ENCODE results near the gene FNDC3A. TPM values are rescaled to one million over a fixed set of nuclear protein-coding genes. Genes with fewer than 3 reads are reported as not detected.
A peak's percentile ranks its signal among the peaks of the same experiment; 100 is the strongest.

Gene FNDC3A
- total RNA-seq, 4 donors from 2014 or later = 90.3 to 125 (median 111) TPM

GRCh38 chr13:49253310-49253709 is 277.6 kb downstream of the FNDC3A start:
- Histone ChIP-seq H3K9me3 (no peaks in the 10 kb centered on the region), H3K27ac (no peak overlapping the region), H3K36me3 (peaks cover 5 to 9% of the 10 kb centered on the region in 2 donors), H3K4me3 (replicated peaks in 1 of 3) (no peak overlapping the region), H3K27me3 (no peaks in the 10 kb centered on the region), H3K4me1 (peaks cover 16 to 28% of the 10 kb centered on the region in 2 donors)
- TF ChIP-seq POLR2A (IDR thresholded peaks at IDR 0.05) = no peak
- TF ChIP-seq, protein P1, sequence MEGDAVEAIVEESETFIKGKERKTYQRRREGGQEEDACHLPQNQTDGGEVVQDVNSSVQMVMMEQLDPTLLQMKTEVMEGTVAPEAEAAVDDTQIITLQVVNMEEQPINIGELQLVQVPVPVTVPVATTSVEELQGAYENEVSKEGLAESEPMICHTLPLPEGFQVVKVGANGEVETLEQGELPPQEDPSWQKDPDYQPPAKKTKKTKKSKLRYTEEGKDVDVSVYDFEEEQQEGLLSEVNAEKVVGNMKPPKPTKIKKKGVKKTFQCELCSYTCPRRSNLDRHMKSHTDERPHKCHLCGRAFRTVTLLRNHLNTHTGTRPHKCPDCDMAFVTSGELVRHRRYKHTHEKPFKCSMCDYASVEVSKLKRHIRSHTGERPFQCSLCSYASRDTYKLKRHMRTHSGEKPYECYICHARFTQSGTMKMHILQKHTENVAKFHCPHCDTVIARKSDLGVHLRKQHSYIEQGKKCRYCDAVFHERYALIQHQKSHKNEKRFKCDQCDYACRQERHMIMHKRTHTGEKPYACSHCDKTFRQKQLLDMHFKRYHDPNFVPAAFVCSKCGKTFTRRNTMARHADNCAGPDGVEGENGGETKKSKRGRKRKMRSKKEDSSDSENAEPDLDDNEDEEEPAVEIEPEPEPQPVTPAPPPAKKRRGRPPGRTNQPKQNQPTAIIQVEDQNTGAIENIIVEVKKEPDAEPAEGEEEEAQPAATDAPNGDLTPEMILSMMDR (IDR thresholded peaks at IDR 0.05) = no peak
- no peak for DNase-seq
- WGBS, 2 donors = 98 to 100% methylated on average over 1 of the region's 1 CpG
- intact Hi-C loops (cut with DNase I) = no loop called here

GRCh38 chr13:49254007-49254406 is 278.3 kb downstream of the FNDC3A start:
- H3K4me3 ChIP-seq (replicated peaks in 1 of 3) = no peak overlapping the region
- no peaks in the 10 kb centered on the region for H3K9me3 ChIP-seq
- H3K36me3 ChIP-seq = peaks cover 5 to 9% of the 10 kb centered on the region in 2 donors
- H3K27ac ChIP-seq = no peak overlapping the region
- TF ChIP-seq POLR2A (IDR thresholded peaks at IDR 0.05) = no peak
- TF ChIP-seq, protein P1 (IDR thresholded peaks at IDR 0.05) = no peak
- intact Hi-C loops (cut with DNase I) = no loop called here
- no peak for DNase-seq
- peaks cover 16 to 26% of the 10 kb centered on the region in 2 donors for H3K4me1 ChIP-seq
- WGBS, 2 donors = 76% methylated on average over 1 of the region's 1 CpG
- no peaks in the 10 kb centered on the region for H3K27me3 ChIP-seq

DNA sequence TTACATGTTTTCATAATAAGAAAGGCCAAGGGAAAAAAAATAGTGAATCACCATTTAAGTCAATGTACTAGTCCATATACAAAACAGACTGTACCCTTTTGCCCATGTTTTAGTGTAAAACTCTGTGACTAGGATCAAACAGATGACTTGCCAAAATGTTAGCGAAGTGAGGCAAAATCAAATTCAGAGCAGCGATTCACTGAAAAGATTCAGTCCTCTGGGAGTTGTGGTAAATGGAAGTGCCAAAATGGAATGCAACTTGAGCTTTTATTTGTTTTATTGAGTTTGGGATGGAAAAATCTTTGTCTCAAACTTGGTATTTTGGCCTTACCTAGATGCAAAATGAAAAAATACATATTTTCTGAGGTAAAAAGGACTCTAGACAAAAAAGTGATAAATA is 281.1 kb downstream of the FNDC3A start:
- H3K27ac ChIP-seq = no peak overlapping the region
- intact Hi-C loops (cut with DNase I) = no loop called here
- 78 to 84% methylated on average over 2 of the region's 2 CpGs for WGBS, 2 donors
- peaks cover 28 to 35% of the 10 kb centered on the region in 2 donors for H3K36me3 ChIP-seq
- H3K4me3 ChIP-seq (replicated peaks in 1 of 3) = no peak overlapping the region
- H3K9me3 ChIP-seq = no peaks in the 10 kb centered on the region
- no peaks in the 10 kb centered on the region for H3K27me3 ChIP-seq
- no peak for DNase-seq
- peaks cover 0 to 7% of the 10 kb centered on the region in 2 donors for H3K4me1 ChIP-seq
- TF ChIP-seq POLR2A (IDR thresholded peaks at IDR 0.05) = no peak
- TF ChIP-seq, protein P1 (IDR thresholded peaks at IDR 0.05) = no peak

DNA sequence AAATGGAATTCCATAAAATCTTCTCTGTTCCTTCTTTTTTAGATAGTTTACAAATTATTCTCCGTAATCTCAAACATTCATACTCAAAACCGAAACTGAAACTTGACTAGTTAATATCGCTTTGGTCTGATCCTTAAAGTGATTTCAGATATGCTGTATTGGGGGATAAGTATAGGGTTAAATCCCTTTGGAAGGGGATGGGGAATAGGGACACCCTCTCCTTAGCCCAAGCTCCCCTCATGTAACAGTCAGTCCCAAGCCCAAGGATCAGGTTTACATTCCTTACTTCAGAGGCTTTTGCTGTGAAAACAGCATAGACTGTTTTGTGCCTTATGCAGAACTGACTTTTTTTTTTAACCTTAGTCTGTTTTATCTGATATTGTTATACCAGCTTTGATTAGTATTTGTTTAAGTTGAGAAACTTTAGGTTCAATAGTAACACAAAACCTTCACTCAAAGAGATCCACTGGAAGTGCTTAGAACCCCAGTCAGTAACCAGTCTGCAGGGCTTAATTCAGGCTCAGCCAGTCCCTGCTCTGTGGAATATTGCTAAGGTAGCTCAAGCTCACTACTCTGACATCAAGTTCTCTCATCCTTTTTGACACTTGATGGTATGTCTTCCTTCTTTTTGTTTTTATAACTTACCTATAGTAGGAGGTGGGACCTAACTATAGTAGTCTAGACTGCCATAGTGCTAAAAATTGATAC is 282.5 kb downstream of the FNDC3A start:
- DNase-seq = no peak
- WGBS, 2 donors = 75 to 81% methylated on average over 3 of the region's 3 CpGs
- Histone ChIP-seq H3K27me3 (no peaks in the 10 kb centered on the region), H3K4me3 (replicated peaks in 1 of 3) (no peak overlapping the region), H3K27ac (peak overlapping the region in 2 of 3 donors; percentile 15 to 32), H3K36me3 (peaks cover 32 to 35% of the 10 kb centered on the region in 2 donors), H3K4me1 (peaks cover 0 to 2% of the 10 kb centered on the region in 2 donors), H3K9me3 (no peaks in the 10 kb centered on the region)
- intact Hi-C loops (cut with DNase I) = no loop called here
- no peak for TF ChIP-seq POLR2A (IDR thresholded peaks at IDR 0.05)
- TF ChIP-seq, protein P1 (IDR thresholded peaks at IDR 0.05) = no peak

Small RNA genes within 50 kb of the gene (small RNA-seq; reads per million reads assigned to genes)
- gene COX7CP1 (not detected), gene RNU6-60P (not detected), gene RNY3P2 (not detected)

Other genes with a start within 250 kb of the FNDC3A start
- 1 to 10 TPM; 1.1 to 6.5 (median 1.2) TPM for gene MLNR, start 244.4 kb downstream of the FNDC3A start, total RNA-seq

Data from thyroid gland (tissue), 4 donors.